T-helper 1 cell (primary cell): Measurements from ENCODE around the gene GNG2.

Source experiments
- DNase-seq, 5 donors: peaks; one replicate each; pipeline ENCODE4 v3.0.0-alpha.2; 2012 to 2020

GNG2 gene

GRCh38 chr14:51951656-51952055, 91.2 kb downstream of the GNG2 start:
- no peak for DNase-seq

DNA sequence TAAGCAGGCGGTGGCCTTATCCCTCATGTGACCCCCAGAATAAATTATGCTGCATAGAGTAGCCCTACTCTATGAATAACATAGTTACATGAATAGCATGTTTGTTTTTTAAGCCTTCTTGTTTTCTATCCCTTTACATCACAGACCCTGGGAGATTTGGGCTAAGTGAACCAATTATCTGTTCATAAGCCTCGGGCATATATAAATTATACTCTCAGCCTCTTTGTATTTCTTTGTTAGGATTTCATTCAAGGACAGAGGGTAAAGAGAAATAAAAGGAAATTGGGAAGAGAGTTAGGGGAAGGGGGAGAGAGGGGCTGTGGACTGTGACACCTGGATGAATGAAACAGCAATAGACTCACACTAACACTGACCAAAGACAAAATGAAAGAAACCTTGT, 93.6 kb downstream of the GNG2 start:
- no peak for DNase-seq

GRCh38 chr14:51954657-51955056, 94.2 kb downstream of the GNG2 start:
- DNase-seq: no peak

GRCh38 chr14:51957950-51958349, 97.5 kb downstream of the GNG2 start:
- no peak for DNase-seq

- no peak for DNase-seq
Measured at GRCh38 chr14:51959928-51960327, 99.5 kb downstream of the GNG2 start.

DNA sequence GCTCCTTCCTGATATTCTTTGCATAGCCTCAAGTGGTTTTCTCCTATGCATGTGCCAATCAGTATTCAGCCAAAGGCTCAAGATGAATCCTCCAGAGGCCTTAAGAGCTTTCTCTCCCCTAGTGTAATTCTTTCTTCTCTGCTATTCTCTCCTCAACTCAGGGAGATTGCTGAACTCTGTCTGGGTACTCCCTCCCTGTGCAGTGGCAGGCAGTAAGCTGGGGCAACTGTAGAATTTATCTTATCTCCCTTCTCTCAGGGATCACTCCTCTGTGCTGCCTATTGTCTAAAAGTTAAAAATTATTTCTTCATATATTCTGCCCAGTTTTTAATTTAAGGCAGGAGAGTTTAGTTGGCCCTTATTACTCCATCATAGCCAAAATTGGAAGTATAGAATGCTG, 100.5 kb downstream of the GNG2 start:
- DNase-seq: no peak

- no peak for DNase-seq
Measured at GRCh38 chr14:51962711-51963110, 102.3 kb downstream of the GNG2 start.

GRCh38 chr14:51963286-51963685, 102.9 kb downstream of the GNG2 start:
- no peak for DNase-seq

DNA sequence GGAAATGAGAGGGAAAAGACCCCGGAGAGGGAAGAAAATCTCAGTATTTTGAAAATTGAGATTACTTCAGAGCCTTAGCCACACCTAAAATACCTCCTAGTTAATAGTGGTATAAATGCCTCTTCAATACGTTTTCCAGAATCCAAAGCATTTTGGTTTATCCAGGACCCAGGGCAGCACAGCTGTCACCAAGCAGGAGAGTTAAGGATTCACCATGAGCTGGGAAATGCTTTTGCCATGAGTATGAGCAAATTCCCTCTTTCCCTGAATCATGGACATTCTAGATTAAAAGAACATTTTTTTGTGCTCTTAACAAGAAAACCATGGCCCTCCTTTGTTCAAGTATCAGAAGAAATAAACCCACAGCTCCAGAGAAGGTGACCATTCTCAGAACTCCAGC, 107.1 kb downstream of the GNG2 start:
- no peak for DNase-seq

GRCh38 chr14:51969852-51970540, 109.6 kb downstream of the GNG2 start:
- no peak for DNase-seq

GRCh38 chr14:51972566-51972965, 112.2 kb downstream of the GNG2 start:
- DNase-seq: no peak

DNA sequence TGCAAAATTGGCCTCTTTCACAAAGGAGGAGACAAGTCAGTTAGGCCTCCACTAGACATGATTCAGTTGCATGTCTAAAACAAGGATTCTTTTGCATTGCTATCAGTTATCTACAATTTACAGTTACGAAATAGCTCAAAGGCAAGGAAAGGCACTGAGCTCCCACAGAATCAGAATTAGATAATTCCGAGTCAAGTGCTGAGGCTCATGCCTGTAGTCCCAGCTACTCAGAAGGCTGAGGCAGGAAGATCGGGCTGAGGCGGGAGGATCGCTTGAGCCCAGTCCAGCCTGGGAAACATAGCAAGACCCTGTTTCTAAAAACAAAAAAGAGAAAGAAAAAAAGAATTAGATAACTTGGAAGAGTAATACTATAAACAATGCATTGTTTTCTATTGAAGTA, 116.7 kb downstream of the GNG2 start:
- DNase-seq: no peak

DNA sequence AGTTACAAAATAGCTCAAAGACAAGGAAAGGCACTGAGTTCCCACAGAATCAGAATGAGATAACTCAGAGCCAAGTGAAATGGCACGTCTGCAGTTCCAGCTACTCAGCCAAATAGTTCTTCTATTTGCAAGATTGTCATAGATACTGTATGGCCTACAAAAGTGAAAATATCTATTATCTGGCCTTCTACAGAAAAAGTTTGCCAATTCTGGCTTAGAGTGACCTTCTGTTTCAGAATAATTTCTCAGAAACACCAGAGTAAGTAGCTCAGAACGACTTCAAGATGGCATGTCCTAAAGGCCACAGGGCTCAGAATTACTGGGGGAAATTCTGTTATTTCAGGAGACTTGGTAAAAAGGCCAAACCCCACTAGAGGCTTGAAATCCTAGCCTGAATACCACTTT, 118.3 kb downstream of the GNG2 start:
- DNase-seq: no peak

DNA sequence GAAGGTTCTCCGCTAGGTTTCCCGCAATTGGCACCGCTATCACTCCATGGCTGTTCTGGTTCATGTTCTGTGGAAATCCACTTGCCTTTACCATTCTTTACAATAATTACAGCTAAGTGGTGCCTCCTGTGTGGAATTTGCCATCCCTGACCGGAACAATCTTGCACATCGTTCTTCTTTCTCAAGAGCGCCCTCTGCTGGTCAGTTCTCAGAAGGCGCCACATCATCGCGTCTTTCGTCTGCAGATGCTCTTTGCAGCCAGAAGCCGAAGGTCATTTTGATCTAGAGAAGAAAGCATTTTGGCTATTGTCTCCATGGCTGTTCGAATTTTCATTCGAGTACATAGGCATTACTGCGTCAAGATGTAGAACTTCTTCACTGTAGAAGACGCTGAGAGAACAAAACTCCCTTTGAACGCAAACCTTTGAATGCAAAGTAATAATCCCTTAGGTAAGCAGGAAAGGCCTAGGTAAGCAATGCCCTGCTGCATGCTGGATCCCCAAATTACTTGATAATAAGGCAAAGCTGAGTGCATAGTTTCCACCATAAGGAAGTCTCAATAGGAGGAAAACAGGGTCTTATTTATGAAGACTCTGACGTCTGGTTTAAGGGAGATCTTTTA, 118.8 kb downstream of the GNG2 start:
- DNase-seq: peak; percentile 53 to 80 (median 72)

DNA sequence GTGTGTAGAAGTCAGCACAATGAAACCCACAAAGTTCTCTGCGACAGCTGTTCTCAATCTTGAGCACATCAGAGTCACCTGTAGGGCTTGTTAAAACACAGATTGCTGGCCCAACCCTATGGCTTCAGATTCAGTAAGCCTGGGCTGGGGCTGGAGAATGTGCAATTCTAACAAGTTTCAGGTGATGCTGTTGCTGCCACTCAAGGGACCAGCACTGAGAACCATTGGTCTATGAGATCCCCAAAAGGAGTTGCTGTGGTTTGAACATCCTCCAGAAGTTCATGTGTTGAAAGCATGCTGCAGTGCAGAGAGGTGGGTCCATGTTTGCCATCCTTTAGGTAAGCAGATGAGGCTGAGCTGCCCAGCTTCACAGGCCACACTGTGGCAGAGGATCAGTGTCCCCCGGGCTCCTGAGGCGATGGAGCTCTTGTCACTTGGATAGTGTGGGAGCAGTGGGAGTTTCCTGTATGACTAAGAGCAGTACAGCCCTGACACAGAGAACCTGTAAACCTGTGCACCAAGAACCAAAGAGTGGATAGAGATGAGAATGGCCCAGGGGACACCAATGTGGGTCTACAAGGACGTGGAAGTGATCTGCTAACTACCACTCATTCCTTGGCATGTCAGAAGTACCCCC, 120.9 kb downstream of the GNG2 start:
- DNase-seq: peak in 1 of 5 donors; percentile 20

GRCh38 chr14:51988221-51988620, 127.8 kb downstream of the GNG2 start:
- DNase-seq: no peak

- peak; percentile 83 to 96 (median 89) for DNase-seq
Measured at GRCh38 chr14:51989293-51990234, 129.2 kb downstream of the GNG2 start, which contains the start of gene RTRAF. Gene RTRAF (plus strand): TSS chr14:51989546. CDS start chr14:51989640, 94 bp downstream.

DNA sequence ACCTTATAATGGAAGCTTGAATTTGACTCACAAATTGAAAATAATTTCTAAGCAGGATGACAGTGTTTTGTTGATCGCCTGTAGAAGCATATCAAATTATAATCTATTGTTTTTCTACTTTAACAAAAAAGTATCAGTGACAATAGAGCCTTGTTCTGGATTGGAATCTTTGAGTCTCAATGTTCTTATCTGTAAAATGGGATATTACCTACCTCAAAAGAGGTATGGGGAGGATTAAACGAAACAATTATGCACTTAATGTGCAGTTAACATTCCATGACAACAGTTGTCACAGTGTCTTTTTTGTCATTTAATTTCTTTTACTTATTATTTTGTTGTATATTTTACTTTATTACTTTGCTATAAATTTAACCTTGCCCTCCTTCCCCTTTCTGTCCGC, 130.1 kb downstream of the GNG2 start:
- no peak for DNase-seq

- no peak for DNase-seq
Measured at GRCh38 chr14:51993285-51993920, 133.0 kb downstream of the GNG2 start.

GRCh38 chr14:51996148-51996746, 135.8 kb downstream of the GNG2 start:
- peak in 2 of 5 donors; percentile 11 to 32 for DNase-seq

DNA sequence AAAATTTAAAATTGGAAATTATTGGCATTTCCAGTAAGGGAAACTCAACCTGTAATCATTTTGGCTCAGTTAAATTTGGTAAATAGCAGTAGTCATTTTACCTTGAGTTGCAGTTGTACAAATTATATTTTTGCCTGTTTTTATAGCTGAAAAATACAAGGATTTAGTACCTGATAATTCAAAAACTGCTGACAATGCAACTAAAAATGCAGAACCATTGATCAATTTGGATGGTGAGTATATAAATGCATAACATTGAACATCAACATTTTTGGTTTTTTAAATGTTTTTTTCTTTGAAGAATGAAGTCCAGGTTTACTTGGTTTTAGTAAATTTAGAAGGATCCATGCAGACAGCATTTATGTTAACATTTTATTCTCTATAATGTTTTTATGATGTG, 137.9 kb downstream of the GNG2 start:
- DNase-seq: no peak

DNA sequence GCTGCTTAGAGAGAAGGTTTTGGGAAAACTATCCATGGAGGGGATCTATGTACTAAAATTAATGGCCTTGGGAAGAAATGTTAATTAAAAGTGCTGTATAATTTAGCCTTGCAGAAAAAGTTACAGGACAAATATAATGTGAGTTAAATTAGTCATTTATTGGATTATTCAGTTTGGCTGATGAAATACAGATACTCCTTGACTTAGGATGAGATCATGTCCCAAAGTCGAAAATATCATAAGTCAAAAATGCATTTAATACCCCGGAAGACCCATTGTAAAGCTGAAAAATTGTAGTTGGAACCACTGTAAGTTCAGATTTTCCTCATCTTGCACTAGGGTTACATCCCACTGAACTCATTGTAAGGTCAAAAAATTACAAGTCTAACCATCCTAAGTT, 138.7 kb downstream of the GNG2 start:
- DNase-seq: no peak
